Small intestine (tissue), 16 donors: ENCODE results near the gene SF3B3. TPM values are rescaled to one million over a fixed set of nuclear protein-coding genes. Genes with fewer than 3 reads are reported as not detected.

Experiments
- DNase-seq, 2 donors: peaks; one replicate each; pipeline versions ENCODE4 v3.0.0 to v3.0.0-alpha.2; 2013
- FAIRE-seq: peaks from 2 replicates; lab custom pipeline; 2012; peaks lifted over from hg19 to GRCh38; lab: Jason Lieb, UNC
- H3K27ac ChIP-seq, 3 donors: one replicate each; pipeline ENCODE4 v1.5.1; 2013; ENCODE audit warnings: low read length in 2 of 3, mild to moderate bottlenecking in 2 of 3, control low read depth in 1 of 3, inconsistent platforms in 1 of 3, low read depth in 1 of 3, moderate library complexity in 1 of 3
- H3K27me3 ChIP-seq, 3 donors: one replicate each; pipeline ENCODE4 v1.6.1; 2013; ENCODE audit warnings: low read length in 3 of 3, inconsistent platforms in 1 of 3; ENCODE audit not compliant: control insufficient read depth in 3 of 3, insufficient read depth in 3 of 3
- H3K36me3 ChIP-seq, 3 donors: one replicate each; pipeline ENCODE4 v1.6.1; 2013; ENCODE audit warnings: low read length in 3 of 3, inconsistent platforms in 1 of 3, low read depth in 1 of 3, mild to moderate bottlenecking in 1 of 3, moderate library complexity in 1 of 3; ENCODE audit not compliant: control insufficient read depth in 3 of 3, insufficient read depth in 2 of 3
- H3K4me1 ChIP-seq, 3 donors: one replicate each; pipeline ENCODE4 v1.6.1; 2013; ENCODE audit warnings: low read length in 2 of 3, inconsistent platforms in 1 of 3, low read depth in 1 of 3, mild to moderate bottlenecking in 1 of 3, moderate library complexity in 1 of 3; ENCODE audit not compliant: control insufficient read depth in 3 of 3, insufficient read depth in 2 of 3
- H3K4me3 ChIP-seq, 3 donors: one replicate each; pipeline ENCODE4 v1.5.1; 2013; ENCODE audit warnings: low read length in 3 of 3, control low read depth in 1 of 3, inconsistent platforms in 1 of 3, low read depth in 1 of 3, mild to moderate bottlenecking in 1 of 3, moderate library complexity in 1 of 3
- H3K9me3 ChIP-seq, 2 donors: one replicate each; pipeline ENCODE4 v1.6.1; 2013; ENCODE audit warnings: low read depth in 1 of 2, low read length in 1 of 2; ENCODE audit not compliant: control insufficient read depth in 2 of 2, insufficient read depth in 1 of 2
- WGBS, 3 donors: extraction: QIAGEN DNeasy Blood & Tissue Kit; methylation state at CpG; one replicate each; pipeline ENCODE4 v1.1.7; 2013; 5-methylcytosine and 5-hydroxymethylcytosine counted together
- long read RNA-seq, 10 donors: transcript quantifications; one replicate each; lab custom pipeline, GENCODE V29; 2026
- polyA plus RNA-seq, 4 donors: library from polyadenylated mRNA; stranded (reverse) in 3 of 4; unstranded in 1 of 4; fragments of 200-250 nt in 3 of 4; fragments of 120-200 nt in 1 of 4; gene quantifications; one replicate each; pipeline versions ENCODE4 v1.2.1 to v1.2.3, GENCODE V29; 2013
- donor health status: healthy with polysubstance abuse.
- donor health status: control.
- donor health status: control.
- donor health status: Bipolar disorder and iron deficiency.
- donor health status: healthy.

SF3B3 gene
- polyA plus RNA-seq = 100 to 1,000 TPM in 1 of 4 donors, 10 to 100 TPM in 3; 33.3 to 203 (median 69.3) TPM
- long read RNA-seq, donor 1 = 0 reads
- long read RNA-seq, donor 2, full-length matches to known transcripts = 6 of 15 reads
- long read RNA-seq, donor 2, partial matches to known transcripts = 9 of 15 reads
- long read RNA-seq, donor 2, other reads (novel, unspliced or antisense) = 0 of 15 reads
- long read RNA-seq, donor 3, full-length matches to known transcripts = 13 of 47 reads
- long read RNA-seq, donor 3, partial matches to known transcripts = 34 of 47 reads
- long read RNA-seq, donor 3, other reads (novel, unspliced or antisense) = 0 of 47 reads
- long read RNA-seq, donor 4, partial matches to known transcripts = 0 of 1 reads
- long read RNA-seq, donor 4, other reads (novel, unspliced or antisense) = 0 of 1 reads
- long read RNA-seq, donor 5, partial matches to known transcripts = 0 of 4 reads
- long read RNA-seq, donor 5, other reads (novel, unspliced or antisense) = 0 of 4 reads
- long read RNA-seq, donor 6, full-length matches to known transcripts = 4 of 31 reads
- long read RNA-seq, donor 6, partial matches to known transcripts = 27 of 31 reads
- long read RNA-seq, donor 6, other reads (novel, unspliced or antisense) = 0 of 31 reads
- long read RNA-seq, donor 7, full-length matches to known transcripts = 23 of 79 reads
- long read RNA-seq, donor 7, partial matches to known transcripts = 56 of 79 reads
- long read RNA-seq, donor 7, other reads (novel, unspliced or antisense) = 0 of 79 reads
- long read RNA-seq, donor 8, partial matches to known transcripts = 0 of 2 reads
- long read RNA-seq, donor 8, other reads (novel, unspliced or antisense) = 0 of 2 reads
- long read RNA-seq, donor 9, partial matches to known transcripts = 0 of 1 reads
- long read RNA-seq, donor 9, other reads (novel, unspliced or antisense) = 0 of 1 reads
- long read RNA-seq, donor 10, full-length matches to known transcripts = 12 of 50 reads
- long read RNA-seq, donor 10, partial matches to known transcripts = 38 of 50 reads
- long read RNA-seq, donor 10, other reads (novel, unspliced or antisense) = 0 of 50 reads

DNA sequence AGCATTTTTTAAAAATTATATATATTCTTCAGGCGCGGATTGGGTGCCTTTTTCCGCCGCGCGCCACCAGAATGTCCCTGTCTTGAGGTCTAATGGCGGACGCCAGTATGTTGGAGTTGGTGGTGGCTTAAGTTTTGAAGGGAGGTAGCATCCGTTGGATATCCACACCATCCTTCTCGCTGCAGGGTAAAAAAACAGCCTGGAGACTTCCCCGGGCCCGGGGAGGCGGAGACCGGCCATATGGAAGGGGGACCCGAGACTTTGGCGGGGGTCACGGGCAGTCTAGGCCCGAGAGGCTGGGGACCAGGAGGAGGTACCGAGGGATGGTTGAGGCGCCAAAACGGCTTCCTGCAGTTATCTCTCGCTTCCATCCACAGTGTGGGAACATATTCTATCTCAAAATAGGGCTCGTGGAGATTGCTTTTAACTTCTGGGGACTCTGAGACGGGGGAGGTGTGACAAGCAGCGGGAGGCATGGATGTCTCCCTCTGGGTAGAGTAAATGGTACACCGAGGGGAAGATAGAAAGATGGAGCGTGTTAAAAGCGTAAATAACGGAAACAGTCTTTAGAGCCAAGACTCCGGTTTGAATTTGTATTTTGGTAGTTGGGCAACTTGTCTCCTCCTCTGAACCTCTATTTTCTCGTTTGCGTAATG is at the start of gene SF3B3:
Gene SF3B3 (plus strand): TSS at position 74 of the 656 bp plus-strand sequence. CDS start 2,841 bp downstream, outside the sequence.
- no peaks in the 10 kb centered on the region for H3K27me3 ChIP-seq
- peak within 1 kb of the TSS; percentile 82 to 93 (median 86) for H3K27ac ChIP-seq
- no peaks in the 10 kb centered on the region for H3K9me3 ChIP-seq
- H3K4me3 ChIP-seq = peak within 1 kb of the TSS; percentile 95 to 98 (median 96)
- H3K36me3 ChIP-seq = peaks cover 0 to 31% (median 1%) of the 10 kb centered on the region in 3 donors
- peak; percentile 78 to 92 for DNase-seq
- H3K4me1 ChIP-seq = peaks cover 2 to 16% (median 8%) of the 10 kb centered on the region in 3 donors
- WGBS, 3 donors = 0 to 1% (median 0%) methylated on average over 32 of the region's 32 CpGs
- no peak for FAIRE-seq

DNA sequence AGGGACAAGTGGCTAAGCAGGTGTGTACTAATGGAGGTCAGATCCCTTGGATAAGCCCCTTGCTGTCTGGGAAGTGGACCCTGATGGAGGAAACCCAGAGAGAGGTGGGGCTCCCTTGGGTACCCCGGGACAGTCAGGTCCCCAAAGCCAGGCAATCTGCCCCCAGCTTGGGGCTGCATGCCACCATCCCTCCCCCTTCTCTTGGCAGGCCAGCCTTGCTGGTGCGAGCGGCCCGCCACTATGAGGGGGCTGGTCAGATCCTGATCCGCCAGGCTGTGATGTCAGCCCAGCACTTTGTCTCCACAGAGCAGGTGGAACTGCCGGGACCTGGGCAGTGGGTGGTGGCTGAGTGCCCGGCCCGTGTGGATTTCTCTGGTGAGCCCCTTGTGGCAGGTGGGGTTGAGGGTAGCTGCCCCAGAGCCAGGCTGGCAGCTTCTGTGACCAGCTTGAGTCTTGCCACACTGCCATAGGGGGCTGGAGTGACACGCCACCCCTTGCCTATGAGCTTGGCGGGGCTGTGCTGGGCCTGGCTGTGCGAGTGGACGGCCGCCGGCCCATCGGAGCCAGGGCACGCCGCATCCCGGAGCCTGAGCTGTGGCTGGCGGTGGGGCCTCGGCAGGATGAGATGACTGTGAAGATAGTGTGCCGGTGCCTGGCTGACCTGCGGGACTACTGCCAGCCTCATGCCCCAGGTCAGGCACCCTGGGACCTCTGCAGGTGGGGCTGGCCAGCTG is 49.1 kb upstream of the SF3B3 start:
- WGBS, 3 donors = 96 to 97% (median 96%) methylated on average over 20 to 22 of the region's 22 CpGs
- no peaks in the 10 kb centered on the region for H3K27me3 ChIP-seq
- DNase-seq (no peak), FAIRE-seq (no peak)
- H3K9me3 ChIP-seq = no peaks in the 10 kb centered on the region
- H3K36me3 ChIP-seq = peaks cover 0 to 91% (median 10%) of the 10 kb centered on the region in 3 donors
- H3K4me3 ChIP-seq = no peak overlapping the region
- no peak overlapping the region for H3K27ac ChIP-seq
- H3K4me1 ChIP-seq = no peaks in the 10 kb centered on the region

DNA sequence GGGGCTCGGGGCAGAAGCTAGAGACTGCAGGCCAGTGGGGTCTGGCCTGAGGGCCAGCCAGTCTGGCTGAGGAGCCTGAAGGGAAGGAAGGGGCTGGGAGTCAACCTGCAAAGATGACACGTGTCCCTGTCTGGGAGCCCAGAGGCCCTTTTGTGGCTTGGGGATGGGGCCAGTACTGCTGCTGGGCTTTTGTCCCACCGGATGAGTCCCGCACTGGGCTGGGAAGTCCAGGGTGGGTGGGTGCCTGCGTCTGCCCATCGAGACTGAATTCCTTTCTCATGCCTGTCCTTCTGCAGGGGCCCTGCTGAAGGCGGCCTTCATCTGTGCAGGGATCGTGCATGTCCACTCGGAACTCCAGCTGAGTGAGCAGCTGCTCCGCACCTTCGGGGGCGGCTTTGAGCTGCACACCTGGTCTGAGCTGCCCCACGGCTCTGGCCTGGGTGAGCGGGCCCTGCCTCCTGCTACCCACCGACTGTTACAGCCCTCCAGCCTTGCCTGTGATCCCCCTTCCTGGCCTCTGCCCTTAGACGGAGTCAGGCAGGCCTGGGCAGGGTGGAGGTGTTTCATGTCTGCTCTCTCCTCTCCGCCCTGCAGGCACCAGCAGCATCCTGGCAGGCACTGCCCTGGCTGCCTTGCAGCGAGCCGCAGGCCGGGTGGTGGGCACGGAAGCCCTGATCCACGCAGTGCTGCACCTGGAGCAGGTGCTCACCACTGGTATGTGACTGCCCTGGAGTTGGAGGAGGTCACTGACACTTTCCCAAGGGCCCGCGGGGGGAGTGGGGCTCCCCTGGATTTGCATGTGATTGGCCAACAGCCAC is 48.4 kb upstream of the SF3B3 start:
- no peak for DNase-seq
- H3K36me3 ChIP-seq = peaks cover 2 to 94% (median 8%) of the 10 kb centered on the region in 3 donors

DNA sequence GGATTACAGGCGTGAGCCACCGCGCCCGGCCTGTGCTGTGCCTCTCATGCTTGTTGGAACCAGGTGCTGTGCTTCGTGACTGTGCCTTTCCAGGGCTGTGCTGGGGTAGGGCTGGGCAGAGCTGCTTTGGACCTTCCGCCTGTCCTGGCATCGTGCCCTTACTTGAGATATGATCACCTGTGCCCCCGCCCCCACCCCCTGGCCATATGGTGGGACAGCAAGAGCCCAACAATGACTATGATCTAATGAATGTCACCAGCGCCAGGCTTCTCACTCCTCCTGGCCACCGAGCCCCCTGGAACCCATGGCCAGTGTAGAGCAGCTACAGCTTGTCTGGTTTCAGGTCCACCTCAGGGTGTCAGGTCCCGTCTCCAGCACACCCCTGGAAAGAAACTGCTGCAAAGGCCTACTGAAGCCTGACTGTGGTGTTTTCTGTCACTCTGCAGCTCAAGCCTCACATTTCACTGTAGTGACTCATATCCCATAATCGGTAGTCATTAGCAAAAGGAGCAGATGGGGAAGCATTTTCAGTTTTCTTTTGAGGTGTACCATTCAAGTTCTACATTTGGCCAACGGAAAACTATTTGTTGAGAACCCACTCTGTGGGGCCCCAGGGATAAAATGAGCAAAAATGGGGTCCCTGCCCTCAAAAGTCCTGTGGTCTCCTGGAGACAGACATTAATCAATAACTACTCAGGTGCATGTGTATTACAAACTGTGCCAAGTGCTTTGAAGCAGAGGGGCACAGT is 47.2 kb upstream of the SF3B3 start:
- no peaks in the 10 kb centered on the region for H3K4me1 ChIP-seq
- H3K9me3 ChIP-seq = no peaks in the 10 kb centered on the region
- FAIRE-seq (no peak), DNase-seq (peak in 1 of 2 donors; percentile 45)
- peak overlapping the region in 2 of 3 donors; percentile 50 to 77 for H3K27ac ChIP-seq
- peaks cover 5 to 94% (median 10%) of the 10 kb centered on the region in 3 donors for H3K36me3 ChIP-seq
- no peak overlapping the region for H3K4me3 ChIP-seq
- 29 to 60% (median 39%) methylated on average over 13 of the region's 13 CpGs for WGBS, 3 donors
- H3K27me3 ChIP-seq = no peaks in the 10 kb centered on the region

More for the DNA sequence above, 48.4 kb upstream of the SF3B3 start:
- H3K9me3 ChIP-seq = no peaks in the 10 kb centered on the region
- 91 to 92% (median 92%) methylated on average over 23 to 24 of the region's 24 CpGs for WGBS, 3 donors
- no peaks in the 10 kb centered on the region for H3K27me3 ChIP-seq
- H3K4me1 ChIP-seq = no peaks in the 10 kb centered on the region
- FAIRE-seq = no peak
- H3K27ac ChIP-seq = no peak overlapping the region
- no peak overlapping the region for H3K4me3 ChIP-seq

DNA sequence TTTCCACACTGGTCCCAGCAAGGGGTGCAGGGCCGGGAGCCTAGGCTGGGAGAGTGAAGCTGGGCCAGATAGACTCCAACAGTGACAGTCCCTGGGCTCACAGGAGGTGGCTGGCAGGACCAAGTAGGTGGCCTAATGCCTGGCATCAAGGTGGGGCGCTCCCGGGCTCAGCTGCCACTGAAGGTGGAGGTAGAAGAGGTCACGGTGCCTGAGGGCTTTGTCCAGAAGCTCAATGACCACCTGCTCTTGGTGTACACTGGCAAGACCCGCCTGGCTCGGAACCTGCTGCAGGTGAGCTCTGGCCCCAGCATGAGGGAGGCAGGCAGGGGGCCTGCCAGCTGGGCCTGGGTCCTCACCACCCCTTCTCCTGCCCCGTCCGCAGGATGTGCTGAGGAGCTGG is 45.4 kb upstream of the SF3B3 start:
- Histone ChIP-seq H3K4me1 (no peaks in the 10 kb centered on the region), H3K9me3 (no peaks in the 10 kb centered on the region), H3K27ac (no peak overlapping the region), H3K27me3 (no peaks in the 10 kb centered on the region), H3K4me3 (no peak overlapping the region), H3K36me3 (peaks cover 8 to 92% (median 8%) of the 10 kb centered on the region in 3 donors)
- 92 to 98% (median 98%) methylated on average over 8 of the region's 8 CpGs for WGBS, 3 donors
- no peak for DNase-seq
- FAIRE-seq = no peak

DNA sequence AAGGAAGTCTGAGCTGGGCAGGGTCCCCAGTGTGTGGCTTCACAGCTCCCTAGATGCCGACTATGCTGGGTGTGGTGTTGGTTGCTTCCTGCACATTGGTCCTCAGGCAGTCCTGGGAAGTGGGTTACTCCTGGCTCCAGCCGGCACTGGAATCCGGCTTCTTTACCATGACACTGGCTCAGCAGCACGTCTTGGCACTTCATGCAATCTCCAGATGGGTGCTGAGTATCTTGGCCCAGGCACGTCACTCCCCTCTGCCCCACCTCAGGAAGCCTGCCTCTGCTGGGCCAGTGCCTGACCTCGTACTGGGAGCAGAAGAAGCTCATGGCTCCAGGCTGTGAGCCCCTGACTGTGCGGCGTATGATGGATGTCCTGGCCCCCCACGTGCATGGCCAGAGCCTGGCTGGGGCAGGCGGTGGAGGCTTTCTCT is 44.7 kb upstream of the SF3B3 start:
- no peak overlapping the region for H3K4me3 ChIP-seq
- FAIRE-seq (no peak), DNase-seq (no peak)
- no peaks in the 10 kb centered on the region for H3K27me3 ChIP-seq
- H3K27ac ChIP-seq = no peak overlapping the region
- peaks cover 8 to 92% (median 14%) of the 10 kb centered on the region in 3 donors for H3K36me3 ChIP-seq
- no peaks in the 10 kb centered on the region for H3K4me1 ChIP-seq
- 63 to 83% (median 77%) methylated on average over 10 of the region's 10 CpGs for WGBS, 3 donors
- H3K9me3 ChIP-seq = no peaks in the 10 kb centered on the region
